Loucy (cell line): ENCODE results near the gene TSC2.

Experiments
- EZH2phosphoT487 ChIP-seq: fragments of 200-600 bp; IDR thresholded peaks from 2 replicates; pipeline ENCODE4 v1.6.1; 2018; ENCODE audit warnings: antibody characterized with exemption, mild to moderate bottlenecking, moderate library complexity, borderline replicate concordance
- TF ChIP-seq, protein P1 (sequence below): fragments of 200-600 bp; sonication (generic); conservative IDR thresholded peaks from 2 replicates; pipeline ENCODE4 v1.5.1; 2014; ENCODE audit warnings: mild to moderate bottlenecking, antibody characterized with exemption, low read length

DNA sequence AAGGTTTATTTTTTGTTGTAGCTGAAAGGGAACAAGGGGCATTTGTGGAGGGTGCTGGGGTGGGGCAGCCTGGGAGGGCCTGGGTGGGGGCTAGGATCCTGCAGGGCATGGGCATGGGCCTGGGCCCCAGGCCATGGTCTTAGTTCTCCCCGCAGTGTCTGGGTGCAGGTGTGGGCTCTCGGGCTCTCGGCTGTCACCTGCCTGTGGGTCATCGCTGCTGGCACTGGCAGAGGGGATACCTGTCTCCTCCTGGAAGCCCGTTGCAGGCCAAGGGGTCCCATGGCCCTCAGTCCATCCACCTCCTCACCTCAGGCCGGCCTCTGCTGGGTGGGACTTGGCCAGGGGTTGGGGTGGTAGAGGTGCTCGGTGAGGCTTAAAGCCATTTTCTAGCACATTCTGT is 30.3 kb downstream of the TSC2 start:
- TF ChIP-seq, protein P1, sequence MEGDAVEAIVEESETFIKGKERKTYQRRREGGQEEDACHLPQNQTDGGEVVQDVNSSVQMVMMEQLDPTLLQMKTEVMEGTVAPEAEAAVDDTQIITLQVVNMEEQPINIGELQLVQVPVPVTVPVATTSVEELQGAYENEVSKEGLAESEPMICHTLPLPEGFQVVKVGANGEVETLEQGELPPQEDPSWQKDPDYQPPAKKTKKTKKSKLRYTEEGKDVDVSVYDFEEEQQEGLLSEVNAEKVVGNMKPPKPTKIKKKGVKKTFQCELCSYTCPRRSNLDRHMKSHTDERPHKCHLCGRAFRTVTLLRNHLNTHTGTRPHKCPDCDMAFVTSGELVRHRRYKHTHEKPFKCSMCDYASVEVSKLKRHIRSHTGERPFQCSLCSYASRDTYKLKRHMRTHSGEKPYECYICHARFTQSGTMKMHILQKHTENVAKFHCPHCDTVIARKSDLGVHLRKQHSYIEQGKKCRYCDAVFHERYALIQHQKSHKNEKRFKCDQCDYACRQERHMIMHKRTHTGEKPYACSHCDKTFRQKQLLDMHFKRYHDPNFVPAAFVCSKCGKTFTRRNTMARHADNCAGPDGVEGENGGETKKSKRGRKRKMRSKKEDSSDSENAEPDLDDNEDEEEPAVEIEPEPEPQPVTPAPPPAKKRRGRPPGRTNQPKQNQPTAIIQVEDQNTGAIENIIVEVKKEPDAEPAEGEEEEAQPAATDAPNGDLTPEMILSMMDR, result no peak
- no peak for TF ChIP-seq EZH2phosphoT487
